Measurements from ENCODE around the gene SORCS2. TPM values are rescaled to one million over a fixed set of nuclear protein-coding genes. Genes with fewer than 3 reads are reported as not detected.
"Not testable (repeated sequence)": the region's sequence is repeated elsewhere in the genome, so short reads cannot be mapped to it uniquely, and the experiment has no call there.

Gene SORCS2
- total RNA-seq, 4 donors from 2014 or later = 0.53 to 9.9 (median 0.90) TPM

GRCh38 chr4:7212921-7213320, 20.6 kb downstream of the SORCS2 start:
- Histone ChIP-seq H3K27me3 (no peaks in the 10 kb centered on the region), H3K27ac (no peak overlapping the region), H3K9me3 (no peaks in the 10 kb centered on the region), H3K36me3 (no peaks in the 10 kb centered on the region), H3K4me1 (peaks cover 0 to 2% (median 0%) of the 10 kb centered on the region in 4 donors), H3K4me3 (no peak overlapping the region)
- TF ChIP-seq POLR2A (IDR thresholded peaks at IDR 0.05) (no peak), CTCF (IDR thresholded peaks at IDR 0.05) (no peak)
- DNase-seq = no peak

GRCh38 chr4:7213807-7214206, 21.5 kb downstream of the SORCS2 start:
- Histone ChIP-seq H3K4me3 (no peak overlapping the region), H3K4me1 (no peaks in the 10 kb centered on the region), H3K27ac (no peak overlapping the region), H3K9me3 (no peaks in the 10 kb centered on the region), H3K36me3 (no peaks in the 10 kb centered on the region), H3K27me3 (no peaks in the 10 kb centered on the region)
- DNase-seq = no peak
- TF ChIP-seq POLR2A (IDR thresholded peaks at IDR 0.05) (no peak), CTCF (IDR thresholded peaks at IDR 0.05) (no peak)

- TF ChIP-seq POLR2A (IDR thresholded peaks at IDR 0.05) (no peak), CTCF (IDR thresholded peaks at IDR 0.05) (no peak)
- no peak for DNase-seq
- no peak overlapping the region for H3K4me3 ChIP-seq
- H3K4me1 ChIP-seq = no peaks in the 10 kb centered on the region
- no peaks in the 10 kb centered on the region for H3K9me3 ChIP-seq
- no peaks in the 10 kb centered on the region for H3K27me3 ChIP-seq
- no peak overlapping the region for H3K27ac ChIP-seq
- H3K36me3 ChIP-seq = no peaks in the 10 kb centered on the region
These were observed 22.0 kb downstream of the SORCS2 start for GRCh38 chr4:7214359-7214758.

GRCh38 chr4:7215187-7215586, 22.8 kb downstream of the SORCS2 start:
- not testable (repeated sequence) for H3K36me3 ChIP-seq, H3K4me3 ChIP-seq, H3K27me3 ChIP-seq, H3K27ac ChIP-seq, H3K4me1 ChIP-seq, DNase-seq, H3K9me3 ChIP-seq

- no peak for TF ChIP-seq CTCF (IDR thresholded peaks at IDR 0.05)
- TF ChIP-seq POLR2A (IDR thresholded peaks at IDR 0.05) = no peak
These were observed 24.7 kb downstream of the SORCS2 start for GRCh38 chr4:7217039-7217438.

GRCh38 chr4:7217474-7218321, 25.4 kb downstream of the SORCS2 start:
- no peak overlapping the region for H3K27ac ChIP-seq
- TF ChIP-seq CTCF (IDR thresholded peaks at IDR 0.05) = no peak
- DNase-seq = no peak

More at GRCh38 chr4:7217039-7217438, 24.7 kb downstream of the SORCS2 start:
- H3K9me3 ChIP-seq = no peaks in the 10 kb centered on the region
- DNase-seq = no peak
- H3K27me3 ChIP-seq = no peaks in the 10 kb centered on the region
- no peak overlapping the region for H3K27ac ChIP-seq
- no peaks in the 10 kb centered on the region for H3K36me3 ChIP-seq
- no peak overlapping the region for H3K4me3 ChIP-seq
- H3K4me1 ChIP-seq = no peaks in the 10 kb centered on the region

More at GRCh38 chr4:7217474-7218321, 25.4 kb downstream of the SORCS2 start:
- Histone ChIP-seq H3K27me3 (no peaks in the 10 kb centered on the region), H3K9me3 (no peaks in the 10 kb centered on the region), H3K4me1 (no peaks in the 10 kb centered on the region), H3K4me3 (no peak overlapping the region), H3K36me3 (no peaks in the 10 kb centered on the region)

Measured in Peyer's patch (tissue), 4 donors.